Dedifferentiated amniotic fluid mesenchymal stem cell (primary cell): Measurements from ENCODE around the gene ARID3C.

ENCODE experiments used
- DNase-seq: peaks from one replicate; pipeline ENCODE4 v3.0.0-alpha.2; 2016; ENCODE audit errors: extremely low spot score

Gene ARID3C

GRCh38 chr9:34577400-34578240 is 51.2 kb downstream of the ARID3C start:
- DNase-seq, result no peak

- DNase-seq, result no peak
These were observed 52.1 kb downstream of the ARID3C start for GRCh38 chr9:34576597-34577399.

- DNase-seq, result no peak
These were observed 52.8 kb downstream of the ARID3C start for GRCh38 chr9:34575862-34576596.

- no peak for DNase-seq
These were observed 53.6 kb downstream of the ARID3C start for GRCh38 chr9:34575241-34575640.

- DNase-seq, result no peak
These were observed 54.3 kb downstream of the ARID3C start for GRCh38 chr9:34574571-34574970.

- no peak for DNase-seq
These were observed 55.1 kb downstream of the ARID3C start for GRCh38 chr9:34573599-34574325.

GRCh38 chr9:34572628-34573027 is 56.2 kb downstream of the ARID3C start:
- DNase-seq, result no peak

GRCh38 chr9:34572092-34572491 is 56.8 kb downstream of the ARID3C start:
- DNase-seq, result no peak

GRCh38 chr9:34571481-34571810 is 57.4 kb downstream of the ARID3C start:
- no peak for DNase-seq
